ENCODE measurements around the gene CLDN19. TPM values are rescaled to one million over a fixed set of nuclear protein-coding genes. Genes with fewer than 3 reads are reported as not detected.

Gene CLDN19
- total RNA-seq, 1 experiment from 2014 or later = 12.5 TPM

- no peak overlapping the region for H2BK20ac ChIP-seq (ENCODE audit: low read depth, low read length, poor library complexity, severe bottlenecking)
- H3K79me1 ChIP-seq (ENCODE audit: insufficient read depth, low read depth, low read length, poor library complexity, severe bottlenecking) = no peaks in the 10 kb centered on the region
- Mint-ChIP-seq H3K9me3 (peaks cover 15 to 18% of the 10 kb centered on the region in 2 experiments), H3K27me3 (ENCODE audit: low read depth) (no peaks in the 10 kb centered on the region), H3K36me3 (ENCODE audit: insufficient read depth in 1 of 3, low read depth in 3 of 3) (peaks cover 54 to 80% (median 76%) of the 10 kb centered on the region in 3 experiments), H3K4me3 (no peak overlapping the region), H3K27ac (no peak overlapping the region), H3K4me1 (peaks cover 0 to 3% of the 10 kb centered on the region in 2 experiments; a peak in 2 of 4 replicates)
- peak; percentile 23 for DNase-seq
- no peak overlapping the region for H3K27ac ChIP-seq (ENCODE audit: insufficient read length, low read depth, low read length)
- H2BK15ac ChIP-seq (ENCODE audit: low read depth, low read length) = no peak overlapping the region
- no peaks in the 10 kb centered on the region for H3K79me2 ChIP-seq (ENCODE audit: insufficient read depth, low read length)
- no peak overlapping the region for H2AFZ ChIP-seq (ENCODE audit: low read length)
- H3K4me2 ChIP-seq (ENCODE audit: insufficient read depth, insufficient read length, low read length) = no peak overlapping the region
- H4K8ac ChIP-seq (replicated peaks; ENCODE audit: insufficient read length, low read depth, low read length) = no peak overlapping the region
- no peaks in the 10 kb centered on the region for H3K9me3 ChIP-seq (ENCODE audit: control insufficient read depth, low read depth, low read length)
- H3K14ac ChIP-seq (ENCODE audit: insufficient read depth, low read length) = no peak overlapping the region
- no peak overlapping the region for H2BK120ac ChIP-seq (ENCODE audit: low read depth, low read length, poor library complexity, severe bottlenecking)
- no peak overlapping the region for H3K4ac ChIP-seq (ENCODE audit: low read depth, low read length)
- H4K5ac ChIP-seq (ENCODE audit: insufficient read length, low read depth, low read length) = no peak overlapping the region
- no peak overlapping the region for H3K9ac ChIP-seq (ENCODE audit: extremely low read depth, insufficient read length, low read length)
- no peak overlapping the region for H4K91ac ChIP-seq (ENCODE audit: insufficient read length, low read depth, low read length)
- H3K23me2 ChIP-seq (ENCODE audit: insufficient read length, low read depth, low read length, poor library complexity, severe bottlenecking) = no peaks in the 10 kb centered on the region
- no peak overlapping the region for H2AK5ac ChIP-seq (ENCODE audit: insufficient read length, low read length)
- no peak overlapping the region for H3K23ac ChIP-seq (ENCODE audit: insufficient read length, low read depth, low read length)
- H4K20me1 ChIP-seq (ENCODE audit: control insufficient read depth, insufficient read depth, insufficient read length) = no peaks in the 10 kb centered on the region
- no CpG with 5 or more reads among the region's 12 CpGs for WGBS (ENCODE audit: extremely low coverage, insufficient read length, low lambda C conversion rate)
- H3T11ph ChIP-seq (ENCODE audit: low read length) = no peak overlapping the region
- no peak overlapping the region for H2BK12ac ChIP-seq (ENCODE audit: insufficient read length, low read depth, low read length)
- no peaks in the 10 kb centered on the region for H3K4me1 ChIP-seq (ENCODE audit: insufficient read depth, low read length)
- no peak overlapping the region for H3K18ac ChIP-seq (ENCODE audit: insufficient read length, low read depth, low read length)
- H3K27me3 ChIP-seq (ENCODE audit: insufficient read depth, low read length) = no peaks in the 10 kb centered on the region
- TF ChIP-seq, protein P1, sequence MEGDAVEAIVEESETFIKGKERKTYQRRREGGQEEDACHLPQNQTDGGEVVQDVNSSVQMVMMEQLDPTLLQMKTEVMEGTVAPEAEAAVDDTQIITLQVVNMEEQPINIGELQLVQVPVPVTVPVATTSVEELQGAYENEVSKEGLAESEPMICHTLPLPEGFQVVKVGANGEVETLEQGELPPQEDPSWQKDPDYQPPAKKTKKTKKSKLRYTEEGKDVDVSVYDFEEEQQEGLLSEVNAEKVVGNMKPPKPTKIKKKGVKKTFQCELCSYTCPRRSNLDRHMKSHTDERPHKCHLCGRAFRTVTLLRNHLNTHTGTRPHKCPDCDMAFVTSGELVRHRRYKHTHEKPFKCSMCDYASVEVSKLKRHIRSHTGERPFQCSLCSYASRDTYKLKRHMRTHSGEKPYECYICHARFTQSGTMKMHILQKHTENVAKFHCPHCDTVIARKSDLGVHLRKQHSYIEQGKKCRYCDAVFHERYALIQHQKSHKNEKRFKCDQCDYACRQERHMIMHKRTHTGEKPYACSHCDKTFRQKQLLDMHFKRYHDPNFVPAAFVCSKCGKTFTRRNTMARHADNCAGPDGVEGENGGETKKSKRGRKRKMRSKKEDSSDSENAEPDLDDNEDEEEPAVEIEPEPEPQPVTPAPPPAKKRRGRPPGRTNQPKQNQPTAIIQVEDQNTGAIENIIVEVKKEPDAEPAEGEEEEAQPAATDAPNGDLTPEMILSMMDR (conservative IDR thresholded peaks at IDR 0.05) = no peak
- no peak overlapping the region for H3K56ac ChIP-seq (ENCODE audit: insufficient read length, low read depth, low read length)
- no peak overlapping the region for H2BK5ac ChIP-seq (ENCODE audit: insufficient read length, low read length)
Observed at GRCh38 chr1:42750041-42750440, 10.0 kb upstream of the CLDN19 start.

Data from H9 (cell line).